GM19351 (cell line): ENCODE results near the gene FBLN1.
"Not testable (repeated sequence)": the region's sequence is repeated elsewhere in the genome, so short reads cannot be mapped to it uniquely, and the experiment has no call there.

ENCODE experiments used
- ATAC-seq: cut with Tn5 transposase; IDR thresholded peaks from one replicate; pipeline ENCODE4 v1.9.1; 2021; ENCODE audit warnings: mild to moderate bottlenecking, moderate library complexity; ENCODE audit not compliant: unreplicated experiment

FBLN1 gene

DNA sequence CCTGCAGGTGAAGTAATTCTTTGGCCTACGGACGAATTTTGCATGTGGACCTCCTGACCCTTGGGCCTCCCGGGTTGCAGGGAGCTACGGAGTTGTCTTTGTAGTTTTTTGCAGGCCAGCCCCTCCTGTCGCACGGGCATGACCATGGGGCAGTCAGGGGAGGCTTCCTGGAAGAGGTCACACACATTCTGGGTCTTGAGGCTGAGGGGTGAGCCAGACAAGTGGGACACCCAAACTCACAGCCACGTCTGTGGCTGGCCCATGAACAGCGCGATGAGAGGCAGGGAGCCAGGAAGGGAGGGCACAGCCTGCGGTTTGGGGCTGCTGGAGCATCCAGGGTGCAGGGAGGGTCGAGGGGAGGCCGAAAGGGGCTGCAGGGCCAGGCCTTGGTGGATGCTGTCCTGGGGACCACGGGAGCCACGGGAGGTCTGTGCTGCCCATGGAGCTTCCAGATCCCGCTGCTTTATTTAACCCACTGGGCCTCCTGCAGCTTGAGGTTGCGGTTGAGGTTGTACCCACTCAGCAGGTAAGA, 78.9 kb downstream of the FBLN1 start:
- ATAC-seq: no peak

DNA sequence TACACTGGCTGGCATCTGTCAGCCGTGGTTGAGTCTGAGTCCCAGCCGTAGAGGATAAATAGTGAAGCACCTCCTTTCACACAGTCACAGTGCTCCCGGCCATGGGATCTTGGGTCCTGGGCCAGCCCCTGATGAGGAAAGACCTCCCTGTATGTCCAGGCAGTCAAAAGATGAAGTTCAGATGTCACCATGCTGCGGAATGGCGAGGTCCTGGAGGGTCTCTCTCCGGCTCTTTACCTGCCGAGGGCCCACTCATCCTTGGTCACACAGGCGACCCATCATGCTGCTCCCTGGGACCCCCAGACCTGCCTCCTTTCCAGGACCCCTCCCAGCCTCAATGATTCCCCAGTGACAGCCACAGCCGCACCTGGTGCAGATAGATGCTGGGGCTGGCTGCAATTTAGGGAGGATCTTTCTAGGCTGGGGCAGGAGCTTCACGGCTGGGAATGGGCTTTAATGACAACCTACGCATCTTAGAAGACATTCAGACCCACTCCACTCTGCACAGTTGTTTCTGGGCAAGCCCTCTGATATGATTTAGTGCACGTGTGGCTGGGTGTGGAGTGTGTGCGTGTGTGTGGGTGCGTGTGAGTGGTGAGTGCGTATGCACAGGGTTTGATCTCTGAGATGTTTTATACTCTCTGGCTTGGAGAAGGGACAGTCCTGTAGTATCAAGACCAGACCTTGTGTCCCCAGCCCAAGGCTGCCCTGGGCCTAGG, 79.7 kb downstream of the FBLN1 start:
- ATAC-seq: no peak

DNA sequence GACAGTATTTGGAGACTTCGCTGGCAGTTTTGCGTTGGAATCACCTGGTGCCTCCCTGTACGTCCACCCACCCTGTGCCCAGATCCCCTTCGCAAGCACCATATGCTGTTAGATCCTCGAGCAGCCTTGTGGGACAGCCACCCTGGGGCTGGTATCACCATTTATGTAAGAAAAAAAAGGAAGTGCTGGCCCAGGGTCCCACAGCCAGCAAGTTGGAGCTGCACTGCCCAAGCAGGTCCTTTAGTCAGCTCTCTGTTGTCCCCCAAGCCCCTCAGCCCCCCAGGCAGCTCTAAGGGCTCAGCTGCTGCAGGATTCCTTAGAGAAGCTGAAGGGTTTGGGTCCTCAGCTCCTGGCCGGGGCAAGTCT, 80.3 kb downstream of the FBLN1 start:
- ATAC-seq: no peak

DNA sequence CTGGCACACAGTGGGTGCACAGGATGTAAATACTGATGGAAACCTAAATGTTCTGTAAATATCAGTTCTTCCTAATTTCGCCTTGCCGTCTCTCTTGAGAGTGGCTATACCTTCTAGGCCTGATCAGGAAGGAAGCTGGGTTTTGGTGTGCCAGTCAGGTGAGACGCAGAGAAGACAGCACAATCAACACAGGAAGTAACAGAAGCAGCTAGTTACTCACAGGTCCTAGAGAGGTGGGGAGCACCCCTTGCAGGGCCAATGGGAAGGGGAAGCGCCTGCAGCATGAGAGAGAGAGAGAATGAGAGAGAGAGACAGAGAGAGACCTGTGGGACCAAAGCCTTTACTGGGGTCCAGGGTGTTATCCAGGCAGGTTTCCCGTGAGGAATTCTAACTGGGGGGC, 80.8 kb downstream of the FBLN1 start:
- no peak for ATAC-seq

DNA sequence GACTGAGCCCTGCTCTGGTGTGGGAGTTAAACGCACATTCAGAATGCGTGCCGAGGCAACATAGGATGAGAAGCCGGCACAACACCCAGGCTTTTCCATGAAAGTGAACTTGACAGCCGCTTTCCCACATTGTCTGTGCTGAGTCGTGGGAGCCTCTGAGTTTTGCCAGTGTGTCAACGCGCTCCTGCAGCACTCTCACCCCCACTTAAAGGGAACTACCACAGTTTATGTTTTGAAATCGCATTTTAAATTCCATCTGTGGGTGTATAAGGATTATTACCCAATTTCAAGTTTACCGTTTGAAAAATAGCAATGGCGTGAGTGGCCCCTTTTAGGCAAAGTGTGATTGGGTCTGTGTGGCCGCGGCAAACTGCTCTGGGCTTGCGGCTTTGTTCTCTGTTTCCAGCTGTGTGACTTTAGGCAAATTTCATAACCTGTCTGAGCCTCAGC, 81.5 kb downstream of the FBLN1 start:
- no peak for ATAC-seq

DNA sequence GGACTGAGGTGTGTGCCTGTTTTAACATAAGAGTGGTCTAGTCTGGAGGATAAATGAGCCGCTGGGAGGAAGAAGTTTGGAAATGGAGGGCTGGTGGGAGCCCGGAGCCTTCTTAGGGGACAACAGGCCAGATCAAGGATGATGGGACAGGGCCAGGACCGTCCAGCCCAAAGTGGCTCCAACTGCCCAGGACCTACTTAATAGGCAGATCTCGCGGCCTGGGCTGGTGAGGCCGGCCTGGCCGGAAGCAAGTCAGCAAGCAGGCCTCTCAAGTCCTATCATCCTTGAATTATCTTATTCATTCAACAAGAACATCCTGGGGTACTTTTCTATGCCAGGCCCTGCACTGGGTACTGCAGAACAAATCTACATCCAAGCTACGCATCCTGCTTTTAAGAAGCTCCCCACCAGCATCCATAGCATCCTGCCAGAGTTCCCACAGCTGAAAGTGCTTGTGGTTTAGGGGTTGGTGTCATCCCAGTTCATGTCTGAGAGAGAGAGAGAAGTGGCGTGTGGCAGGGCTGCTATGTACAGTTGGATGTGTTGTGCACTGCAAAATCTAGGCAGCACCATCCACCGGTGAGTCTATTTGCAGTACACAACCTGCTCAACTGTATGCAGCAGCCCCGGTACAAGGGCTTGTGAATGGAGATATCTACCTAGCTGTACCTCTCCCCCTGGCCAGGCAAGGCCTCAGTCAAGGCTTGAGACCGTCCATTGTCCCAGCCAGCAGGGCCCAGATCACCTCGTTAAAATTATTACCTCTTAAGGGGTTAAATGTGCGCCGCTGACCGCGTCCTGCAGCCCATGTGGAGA, 82.1 kb downstream of the FBLN1 start:
- no peak for ATAC-seq

DNA sequence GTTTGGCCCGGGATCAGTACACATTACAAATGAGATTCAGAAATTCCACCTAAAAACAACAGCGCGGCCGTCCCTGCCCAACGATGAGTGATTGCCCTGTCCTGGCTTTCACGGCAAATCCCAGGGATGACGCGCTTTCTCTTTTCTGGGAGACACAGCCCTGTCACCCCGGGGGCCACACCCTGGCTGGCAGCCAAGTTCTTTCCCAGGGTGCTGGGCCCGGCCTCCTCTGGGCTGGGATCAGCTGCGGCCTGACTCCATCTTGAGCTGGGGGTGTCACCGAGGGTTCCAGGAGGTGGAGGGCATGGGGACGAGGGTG, 82.7 kb downstream of the FBLN1 start:
- no peak for ATAC-seq

DNA sequence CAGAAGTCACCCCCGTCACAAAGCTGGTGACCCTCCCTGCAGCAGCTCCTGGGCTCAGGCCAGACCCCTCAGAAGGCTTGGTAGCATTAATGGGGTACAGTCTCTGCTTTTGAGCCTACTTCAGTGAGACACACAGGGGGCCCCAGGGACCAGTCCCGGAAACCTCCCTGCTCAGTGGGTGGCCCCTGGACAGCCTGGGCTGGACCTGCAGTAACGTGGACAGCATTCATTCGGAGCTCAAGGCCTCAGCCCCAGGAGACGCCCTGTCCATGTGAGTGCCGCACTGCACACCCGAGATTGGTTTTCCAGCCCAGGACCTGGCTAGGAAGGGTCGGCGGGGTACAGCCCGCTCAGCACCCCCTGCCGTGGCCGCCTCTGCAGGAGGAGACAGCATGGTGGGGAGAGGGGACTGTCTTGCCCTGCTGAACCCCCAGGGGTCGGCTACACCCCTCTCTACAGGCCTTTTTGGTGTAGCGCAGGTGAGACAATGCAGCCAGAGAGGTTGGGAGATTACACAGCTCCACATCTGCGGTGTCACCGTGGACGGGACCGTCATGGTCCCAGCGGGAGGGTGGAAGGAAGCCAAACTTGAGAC, 83.4 kb downstream of the FBLN1 start:
- no peak for ATAC-seq

DNA sequence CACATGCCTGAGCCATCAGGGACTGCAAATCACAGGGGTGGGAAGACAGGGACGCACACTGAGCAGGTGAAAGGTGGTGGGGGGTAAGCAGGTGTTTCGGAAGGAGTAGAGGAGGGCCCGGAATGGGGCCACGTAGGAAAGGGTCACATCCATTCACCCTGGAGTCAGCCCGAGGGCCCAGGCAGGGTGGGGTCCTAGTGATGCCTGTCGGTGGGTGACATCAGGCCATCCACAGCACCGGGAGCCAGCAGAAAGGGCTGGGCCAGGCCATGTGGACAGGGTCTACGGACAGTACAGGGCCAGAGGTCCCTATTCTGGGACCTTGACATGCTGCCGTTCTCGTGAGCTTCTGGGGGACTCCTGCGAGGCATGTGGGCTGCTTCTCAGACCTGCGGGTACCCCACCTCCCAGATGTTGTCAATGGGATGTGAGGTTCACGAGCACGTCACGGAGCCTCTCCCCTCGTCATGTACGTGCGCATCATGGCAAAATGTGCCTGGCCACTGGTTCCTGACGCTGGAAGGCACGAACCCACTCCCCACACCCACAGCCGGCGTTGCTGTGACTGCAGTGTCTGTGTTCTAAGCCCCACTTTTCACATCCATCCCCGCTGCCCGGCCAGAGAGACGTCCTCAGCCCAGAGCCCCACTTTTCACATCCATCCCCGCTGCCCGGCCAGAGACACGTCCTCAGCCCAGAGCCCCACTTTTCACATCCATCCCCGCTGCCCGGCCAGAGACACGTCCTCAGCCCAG, 84.1 kb downstream of the FBLN1 start:
- no peak for ATAC-seq

DNA sequence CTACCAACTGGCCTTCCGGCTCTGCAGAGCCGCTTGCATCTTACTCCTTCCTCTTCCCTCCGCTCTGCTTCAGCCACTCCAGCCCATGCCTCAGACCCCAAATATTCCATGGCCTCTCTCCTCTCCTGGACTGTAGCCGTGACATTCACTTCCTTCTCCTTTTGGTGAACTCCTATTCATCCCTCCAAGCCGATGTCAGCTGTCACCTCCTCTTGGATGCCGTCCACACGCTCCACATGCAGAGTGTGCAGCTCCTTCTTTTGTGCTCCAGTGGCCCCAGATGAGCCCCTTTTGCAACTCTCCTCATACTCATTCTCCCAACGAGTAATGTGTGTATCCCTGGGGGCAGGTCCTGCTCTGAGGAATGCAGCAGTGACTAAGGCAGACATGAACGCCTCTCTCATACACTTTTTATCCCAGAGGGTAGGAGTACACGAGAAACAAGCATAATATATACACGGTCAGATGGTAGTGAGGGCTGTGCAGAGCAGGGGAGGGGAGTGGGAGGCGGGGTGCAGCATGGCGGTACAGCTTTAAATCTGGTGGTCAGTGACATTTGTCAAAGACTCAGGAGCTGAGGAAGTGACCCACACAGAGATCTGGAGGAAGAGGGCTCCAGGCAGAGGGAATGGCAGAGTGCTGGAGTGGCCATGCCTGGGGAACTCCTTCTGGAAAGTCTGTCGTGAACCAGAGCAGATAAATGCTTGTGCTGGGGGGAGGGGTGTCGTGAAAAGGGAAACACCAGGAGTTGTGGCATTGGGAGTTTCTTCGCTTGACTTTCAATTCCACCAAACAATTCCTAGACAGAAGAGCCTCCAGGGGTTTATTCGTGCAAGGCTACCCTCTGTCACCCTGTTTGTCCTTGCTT, 85.2 kb downstream of the FBLN1 start:
- no peak for ATAC-seq

DNA sequence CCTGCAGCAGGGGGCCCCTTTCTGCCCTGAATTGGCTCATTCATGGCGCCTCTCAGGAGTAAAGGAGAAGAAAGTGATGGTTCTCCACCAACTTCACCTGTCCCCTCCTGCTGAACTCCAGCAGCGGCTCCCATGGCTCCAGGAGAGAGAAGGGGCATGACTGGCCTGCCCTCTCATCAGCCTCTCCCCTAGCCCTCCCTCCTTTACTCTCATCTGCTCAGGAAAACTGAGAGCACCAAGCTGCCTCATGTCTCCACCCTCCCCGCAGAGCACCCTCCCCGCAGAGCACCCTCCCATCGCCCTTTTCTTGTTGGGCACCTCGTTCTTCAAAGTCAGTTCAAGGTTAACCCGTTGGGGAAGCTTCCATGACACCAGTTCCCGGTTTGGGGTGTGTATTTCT, 86.9 kb downstream of the FBLN1 start:
- no peak for ATAC-seq

DNA sequence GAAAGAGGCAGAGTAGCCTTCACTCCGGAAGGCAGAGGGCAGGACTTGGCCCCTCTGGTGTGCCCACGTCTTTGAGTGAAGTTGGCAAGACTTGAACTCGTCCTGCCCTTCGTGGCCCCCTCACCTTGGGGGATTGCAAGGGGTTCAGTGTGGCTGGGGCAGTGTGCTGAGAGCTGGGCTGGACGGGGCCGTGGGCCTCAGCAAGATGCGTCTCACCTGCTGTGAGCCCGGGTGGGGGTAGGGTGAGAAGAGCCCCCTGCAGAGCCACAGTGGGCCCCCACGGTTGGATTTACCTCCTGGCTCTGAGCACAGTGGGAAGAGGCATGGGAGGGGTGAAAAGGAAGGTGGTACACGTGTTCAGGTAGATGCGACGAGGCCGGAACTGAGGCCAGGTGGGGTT, 87.6 kb downstream of the FBLN1 start:
- ATAC-seq: no peak

DNA sequence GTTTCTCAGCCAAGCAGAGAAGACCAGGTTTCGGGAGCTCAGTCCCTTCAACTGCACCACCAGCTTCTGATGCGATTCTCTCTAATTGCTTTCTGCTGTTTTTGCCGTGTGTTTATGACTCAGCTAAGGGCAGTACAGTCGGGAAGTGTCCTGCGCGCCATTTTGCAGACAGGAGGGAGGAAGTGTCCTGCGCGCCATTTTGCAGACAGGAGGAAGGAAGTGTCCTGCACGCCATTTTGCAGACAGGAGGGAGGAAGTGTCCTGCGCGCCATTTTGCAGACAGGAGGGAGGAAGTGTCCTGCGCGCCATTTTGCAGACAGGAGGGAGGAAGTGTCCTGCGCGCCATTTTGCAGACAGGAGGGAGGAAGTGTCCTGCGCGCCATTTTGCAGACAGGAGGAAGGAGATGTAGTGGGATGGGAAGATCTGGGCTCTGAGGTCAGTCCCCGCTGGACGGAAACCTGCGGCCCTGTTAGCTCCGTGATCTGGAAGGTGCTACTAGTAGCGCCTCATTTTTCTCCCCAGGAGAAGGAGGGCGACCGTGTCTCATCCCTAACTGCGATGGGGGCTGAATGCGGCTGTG, 89.0 kb downstream of the FBLN1 start:
- not testable (repeated sequence) for ATAC-seq

DNA sequence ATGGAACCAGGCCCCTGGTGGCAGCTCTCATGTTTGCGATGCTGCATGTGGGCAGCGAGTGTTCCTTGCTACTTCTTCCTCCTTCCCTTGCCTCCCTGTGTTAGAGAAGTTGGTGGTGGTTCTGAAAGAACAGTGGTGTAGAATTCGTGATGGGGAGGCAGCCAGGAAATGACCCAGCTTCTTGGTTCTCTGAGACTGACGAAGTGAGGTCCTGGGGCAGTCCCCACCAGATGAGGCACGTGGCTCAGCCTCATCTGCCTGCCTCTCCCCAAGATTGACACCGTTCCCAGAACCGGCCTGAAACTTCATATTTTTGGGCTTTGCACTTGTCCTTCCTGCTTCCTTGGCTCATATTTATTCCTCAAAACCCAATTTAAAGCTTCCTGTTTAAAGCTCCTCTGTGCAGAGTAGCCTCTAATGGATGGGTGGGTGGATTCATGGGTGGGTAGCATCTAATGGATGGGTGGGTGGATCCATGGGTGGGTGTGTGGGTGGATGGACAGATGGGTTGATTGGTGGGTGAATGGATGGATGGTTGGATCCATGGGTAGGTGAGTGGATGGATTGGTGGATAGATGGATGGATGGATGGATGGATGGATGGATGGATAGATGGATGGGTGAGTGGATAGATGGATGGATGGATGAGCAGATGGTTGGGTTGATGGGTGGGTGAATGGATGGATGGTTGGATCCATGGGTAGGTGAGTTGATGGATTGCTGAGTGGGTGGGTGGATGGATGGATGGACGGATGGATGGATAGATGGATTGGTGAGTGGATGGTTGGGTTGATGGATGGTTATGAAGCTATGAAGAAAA, 91.6 kb downstream of the FBLN1 start:
- ATAC-seq: no peak

DNA sequence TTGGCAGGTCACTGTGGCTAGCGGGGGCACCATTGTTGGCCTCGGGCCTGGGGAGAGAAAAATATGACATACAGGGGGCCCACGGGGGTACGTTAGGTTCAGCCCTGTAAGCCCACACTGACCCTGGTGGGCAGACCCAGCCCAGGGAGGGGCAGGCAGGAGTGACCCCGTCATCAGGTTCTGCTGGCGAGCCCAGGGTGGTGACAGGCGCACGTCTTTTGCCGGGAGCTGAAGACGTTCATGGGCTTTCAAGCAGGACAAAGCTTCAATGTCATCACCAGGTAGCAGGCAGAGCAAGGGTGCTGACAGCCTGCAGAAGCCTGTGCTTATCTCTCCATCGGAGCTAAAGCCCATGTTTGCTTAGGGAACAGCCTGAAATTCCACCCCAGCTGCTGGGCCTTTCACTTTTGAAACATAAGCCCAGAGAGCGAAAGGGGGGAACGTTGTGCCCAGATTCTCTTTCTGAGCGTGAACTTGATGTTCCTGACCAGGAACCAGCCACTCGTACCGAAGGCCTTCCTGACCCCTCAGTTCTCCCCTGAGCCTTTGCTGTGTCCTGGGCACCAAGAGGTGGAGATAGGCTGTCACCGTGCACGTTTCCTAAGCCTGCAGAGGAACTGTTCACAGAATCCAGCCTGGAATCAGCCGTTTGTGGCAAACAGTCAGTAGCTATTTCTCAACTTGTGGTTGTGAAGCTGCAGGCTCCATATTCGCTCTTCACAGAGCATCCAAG, 94.9 kb downstream of the FBLN1 start:
- no peak for ATAC-seq

DNA sequence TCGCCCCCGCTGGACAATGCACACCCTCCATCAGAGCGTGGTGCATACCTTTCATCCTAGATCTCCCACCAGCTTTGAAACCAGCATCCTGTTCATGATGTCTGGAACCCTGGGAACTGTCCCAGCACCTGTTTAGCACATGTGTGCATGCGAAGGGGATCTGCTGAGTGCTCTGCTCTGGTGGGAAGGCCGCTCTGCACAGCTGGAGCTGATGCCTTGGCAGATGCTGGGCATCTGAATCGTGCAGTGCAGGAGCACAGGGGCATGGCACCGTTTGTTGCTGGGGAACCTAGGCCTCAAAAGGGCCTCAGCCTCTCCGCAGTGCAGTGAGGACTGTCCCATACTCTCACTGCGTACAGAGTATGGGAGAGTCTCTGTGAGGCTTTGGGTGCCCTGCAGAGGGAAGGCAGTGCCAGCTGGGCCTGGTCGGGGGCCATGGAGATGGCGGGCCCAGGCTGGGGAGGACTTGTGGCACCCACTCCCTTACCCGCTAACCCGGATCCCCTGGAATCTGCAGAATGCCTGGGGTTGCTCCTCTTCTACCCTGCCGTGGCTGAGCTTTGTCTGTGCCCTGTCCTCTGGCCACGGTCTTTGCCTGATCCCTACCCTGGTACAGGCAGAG, 96.0 kb downstream of the FBLN1 start:
- no peak for ATAC-seq

DNA sequence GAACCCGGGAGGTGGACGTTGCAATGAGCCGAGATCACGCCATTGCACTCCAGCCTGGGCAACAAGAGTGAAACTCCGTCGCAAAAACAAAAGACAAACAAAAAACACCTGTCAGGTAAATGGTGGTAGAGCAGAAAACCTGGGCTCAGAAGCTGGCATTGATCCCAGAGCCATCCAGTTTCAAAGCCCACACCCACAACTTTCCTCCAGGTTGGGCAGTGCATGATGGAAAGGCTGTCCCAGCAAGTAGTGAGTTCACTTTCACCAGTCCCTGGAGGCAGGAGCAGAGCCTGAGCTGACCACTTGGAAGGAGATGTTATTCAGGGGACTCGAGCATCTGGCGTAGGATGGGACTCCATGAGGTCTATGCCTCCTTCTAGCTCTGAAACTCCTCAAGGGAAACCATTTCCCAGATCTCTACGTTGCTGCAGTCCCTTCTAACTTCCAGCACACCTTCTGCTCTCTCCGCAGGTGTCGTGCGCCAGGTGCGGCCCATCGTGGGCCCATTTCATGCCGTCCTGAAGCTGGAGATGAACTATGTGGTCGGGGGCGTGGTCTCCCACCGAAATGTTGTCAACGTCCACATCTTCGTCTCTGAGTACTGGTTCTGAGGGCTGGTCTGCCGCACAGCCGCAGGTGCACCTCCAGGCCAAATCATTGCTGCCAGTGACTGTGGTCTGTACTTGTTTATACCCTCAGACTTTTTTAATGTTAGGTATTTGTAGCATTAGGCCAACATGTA, 97.3 kb downstream of the FBLN1 start:
- no peak for ATAC-seq
